Endodermal cell (in vitro differentiated cells): ENCODE data around the gene ATXN7L1. TPM values are rescaled to one million over a fixed set of nuclear protein-coding genes. Genes with fewer than 3 reads are reported as not detected.

Experiments
- DNase-seq: peaks from one replicate; pipeline ENCODE4 v3.0.0-alpha.2; 2017
- H3K27ac ChIP-seq: 2 replicates; pipeline ENCODE4 v1.5.1; 2013; ENCODE audit warnings: mild to moderate bottlenecking, low read depth, low read length, moderate library complexity
- H3K27me3 ChIP-seq: 2 replicates; pipeline ENCODE4 v1.6.1; 2013; ENCODE audit warnings: mild to moderate bottlenecking, low read length, moderate library complexity; ENCODE audit not compliant: insufficient read depth, control insufficient read depth, poor library complexity, severe bottlenecking
- H3K36me3 ChIP-seq: 2 replicates; pipeline ENCODE4 v1.7.0; 2013; ENCODE audit warnings: mild to moderate bottlenecking, low read length, moderate library complexity; ENCODE audit not compliant: control insufficient read depth, insufficient read depth
- H3K4me1 ChIP-seq: one replicate; pipeline ENCODE4 v1.7.0; 2013; ENCODE audit warnings: low read length; ENCODE audit not compliant: control insufficient read depth, insufficient read depth
- H3K4me3 ChIP-seq: 2 replicates; pipeline ENCODE4 v1.5.1; 2013; ENCODE audit warnings: mild to moderate bottlenecking, low read length, moderate library complexity
- H3K9ac ChIP-seq: 2 replicates; pipeline ENCODE4 v1.6.1; 2013; ENCODE audit warnings: mild to moderate bottlenecking, low read length, moderate library complexity; ENCODE audit not compliant: poor library complexity, severe bottlenecking; ENCODE audit errors: extremely low read depth
- H3K9me3 ChIP-seq: 2 replicates; pipeline ENCODE4 v1.6.1; 2013; ENCODE audit warnings: mild to moderate bottlenecking, low read length, moderate library complexity; ENCODE audit not compliant: control insufficient read depth
- H3K27ac Mint-ChIP-seq: 2 replicates; pipeline ENCODE4 v1.8.0; 2020; ENCODE audit warnings: mixed read lengths
- H3K27me3 Mint-ChIP-seq: 2 replicates; pipeline ENCODE4 v1.8.0; 2021; ENCODE audit warnings: mild to moderate bottlenecking, mixed read lengths; ENCODE audit not compliant: insufficient read depth
- H3K36me3 Mint-ChIP-seq: 2 replicates; pipeline ENCODE4 v1.8.0; 2020; ENCODE audit warnings: low read depth, mixed read lengths
- H3K4me1 Mint-ChIP-seq: 2 replicates; pipeline ENCODE4 v1.8.0; 2020; ENCODE audit warnings: mixed read lengths
- H3K4me3 Mint-ChIP-seq: 2 replicates; pipeline ENCODE4 v1.8.0; 2020; ENCODE audit warnings: mild to moderate bottlenecking, moderate library complexity, mixed read lengths
- H3K9me3 Mint-ChIP-seq: 2 replicates; pipeline ENCODE4 v1.8.0; 2020; ENCODE audit warnings: mild to moderate bottlenecking, mixed read lengths
- WGBS, 2 experiments: methylation state at CpG; one replicate each; pipeline versions ENCODE4 v1.1.5 to v1.1.7; 2013; ENCODE audit warnings: missing lambda C conversion rate in 2 of 2, mixed read lengths in 1 of 2; ENCODE audit not compliant: insufficient coverage in 1 of 2, insufficient read length in 1 of 2; 5-methylcytosine and 5-hydroxymethylcytosine counted together
- total RNA-seq, 2 donors: library from RNA; stranded (reverse); fragmentation: NEBNext Ultra II Directional in 1 of 2; extraction: Animal tissue kit (Norgen Biotek cat#: 25700) in 1 of 2; gene quantifications; 2 replicates in 1 of 2; 3 replicates in 1 of 2; pipeline ENCODE4 v1.2.1, GENCODE V29; 2021
- TF ChIP-seq, protein P1 (sequence below): fragments of 200-600 bp; sonication (generic); conservative IDR thresholded peaks from 2 replicates; pipeline ENCODE4 v1.5.0; 2021; ENCODE audit warnings: antibody characterized with exemption, mild to moderate bottlenecking

The ATXN7L1 gene
- total RNA-seq, 2 donors from 2014 or later: 16.9 to 30.4 TPM

DNA sequence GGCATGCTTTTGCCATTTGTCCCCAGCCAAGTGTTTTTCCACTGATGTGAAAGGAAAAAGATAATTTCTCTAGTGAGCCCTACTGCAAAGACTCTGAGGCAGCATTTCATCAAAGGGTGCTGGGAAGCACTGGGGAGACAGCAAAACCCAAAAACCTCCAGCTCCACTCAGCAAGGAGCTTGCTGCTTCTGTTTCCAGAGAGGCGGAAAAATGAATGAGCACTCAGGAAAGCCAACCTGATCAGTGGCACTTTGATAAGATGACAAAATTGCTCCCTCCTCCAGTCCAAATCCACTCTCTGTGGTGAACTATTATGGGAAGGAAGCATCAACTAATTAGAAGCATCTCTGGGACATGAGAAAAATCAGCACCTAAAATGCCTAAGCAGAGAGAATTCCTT lies 68.2 kb downstream of the ATXN7L1 start:
- Mint-ChIP-seq H3K27me3 (no peaks in the 10 kb centered on the region), H3K4me1 (peaks cover 50% of the 10 kb centered on the region), H3K27ac (no peak overlapping the region), H3K9me3 (no peaks in the 10 kb centered on the region), H3K4me3 (no peak overlapping the region), H3K36me3 (no peaks in the 10 kb centered on the region)
- Histone ChIP-seq H3K9me3 (no peaks in the 10 kb centered on the region), H3K4me1 (peaks cover 29% of the 10 kb centered on the region), H3K27me3 (no peaks in the 10 kb centered on the region), H3K9ac (no peak overlapping the region), H3K27ac (no peak overlapping the region), H3K4me3 (no peak overlapping the region), H3K36me3 (no peaks in the 10 kb centered on the region)
- TF ChIP-seq, protein P1, sequence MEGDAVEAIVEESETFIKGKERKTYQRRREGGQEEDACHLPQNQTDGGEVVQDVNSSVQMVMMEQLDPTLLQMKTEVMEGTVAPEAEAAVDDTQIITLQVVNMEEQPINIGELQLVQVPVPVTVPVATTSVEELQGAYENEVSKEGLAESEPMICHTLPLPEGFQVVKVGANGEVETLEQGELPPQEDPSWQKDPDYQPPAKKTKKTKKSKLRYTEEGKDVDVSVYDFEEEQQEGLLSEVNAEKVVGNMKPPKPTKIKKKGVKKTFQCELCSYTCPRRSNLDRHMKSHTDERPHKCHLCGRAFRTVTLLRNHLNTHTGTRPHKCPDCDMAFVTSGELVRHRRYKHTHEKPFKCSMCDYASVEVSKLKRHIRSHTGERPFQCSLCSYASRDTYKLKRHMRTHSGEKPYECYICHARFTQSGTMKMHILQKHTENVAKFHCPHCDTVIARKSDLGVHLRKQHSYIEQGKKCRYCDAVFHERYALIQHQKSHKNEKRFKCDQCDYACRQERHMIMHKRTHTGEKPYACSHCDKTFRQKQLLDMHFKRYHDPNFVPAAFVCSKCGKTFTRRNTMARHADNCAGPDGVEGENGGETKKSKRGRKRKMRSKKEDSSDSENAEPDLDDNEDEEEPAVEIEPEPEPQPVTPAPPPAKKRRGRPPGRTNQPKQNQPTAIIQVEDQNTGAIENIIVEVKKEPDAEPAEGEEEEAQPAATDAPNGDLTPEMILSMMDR: no peak
- no peak for DNase-seq
- WGBS, 2 experiments: 83 to 100% methylated on average over 1 of the region's 1 CpG

GRCh38 chr7:105807448-105807762 lies 69.0 kb downstream of the ATXN7L1 start:
- H3K27me3 Mint-ChIP-seq: no peaks in the 10 kb centered on the region
- H3K27ac Mint-ChIP-seq: no peak overlapping the region
- H3K4me1 Mint-ChIP-seq: peaks cover 51% of the 10 kb centered on the region
- H3K36me3 ChIP-seq: no peaks in the 10 kb centered on the region
- no peak overlapping the region for H3K9ac ChIP-seq
- no peaks in the 10 kb centered on the region for H3K36me3 Mint-ChIP-seq
- no peaks in the 10 kb centered on the region for H3K27me3 ChIP-seq
- H3K9me3 ChIP-seq: no peaks in the 10 kb centered on the region
- WGBS, 2 experiments: 90 to 100% methylated on average over 1 to 4 of the region's 4 CpGs
- TF ChIP-seq, protein P1: no peak
- peaks cover 32% of the 10 kb centered on the region for H3K4me1 ChIP-seq
- no peak overlapping the region for H3K27ac ChIP-seq
- no peaks in the 10 kb centered on the region for H3K9me3 Mint-ChIP-seq
- no peak overlapping the region for H3K4me3 Mint-ChIP-seq
- DNase-seq: no peak
- no peak overlapping the region for H3K4me3 ChIP-seq

DNA sequence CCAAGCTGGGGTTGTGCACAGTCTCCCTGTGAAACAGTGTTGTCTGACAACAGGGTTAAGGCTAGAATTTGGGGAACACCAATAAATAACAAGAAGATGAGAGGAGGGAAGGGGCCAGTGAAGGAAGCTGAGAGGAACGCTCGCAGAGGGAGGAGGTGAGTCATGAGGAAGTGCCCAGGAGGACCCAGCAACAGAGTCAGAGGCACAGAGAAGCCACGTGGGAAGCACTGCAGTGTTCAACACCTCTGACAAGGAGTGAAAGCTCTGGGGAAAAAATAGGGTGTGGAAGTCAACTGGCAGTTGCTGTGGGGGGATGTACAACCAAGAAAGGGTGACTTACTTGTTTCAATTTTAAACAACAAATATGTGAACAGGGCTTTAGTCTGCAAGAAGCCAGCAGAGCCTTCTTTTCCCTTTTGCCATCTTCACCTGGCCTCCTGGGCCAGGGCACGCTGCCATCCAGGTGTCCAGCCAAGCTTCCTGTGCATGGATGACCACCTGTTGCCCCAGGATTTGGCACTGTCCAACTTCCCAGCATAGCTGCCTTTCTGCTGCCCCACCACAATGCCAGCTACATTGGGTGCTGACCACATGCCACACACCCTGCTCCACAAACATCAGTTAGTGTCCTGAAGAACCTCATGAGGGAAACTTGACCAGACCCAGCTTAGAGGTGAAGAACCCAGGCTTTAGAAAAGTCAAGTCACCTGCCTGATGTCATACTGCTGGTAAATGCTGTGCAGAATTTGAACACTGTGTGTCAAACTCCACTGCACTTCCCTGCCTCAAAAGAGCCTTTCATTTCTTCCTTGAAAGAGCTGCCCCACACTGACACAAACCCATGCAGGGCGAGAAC lies 69.6 kb downstream of the ATXN7L1 start:
- H3K4me3 Mint-ChIP-seq: no peak overlapping the region
- TF ChIP-seq, protein P1: no peak

More for the DNA sequence above, 69.6 kb downstream of the ATXN7L1 start:
- Histone ChIP-seq H3K9me3 (no peaks in the 10 kb centered on the region), H3K27ac (no peak overlapping the region), H3K36me3 (no peaks in the 10 kb centered on the region), H3K4me1 (peaks cover 28% of the 10 kb centered on the region), H3K4me3 (no peak overlapping the region), H3K9ac (no peak overlapping the region), H3K27me3 (no peaks in the 10 kb centered on the region)
- Mint-ChIP-seq H3K4me1 (peaks cover 48% of the 10 kb centered on the region), H3K27ac (no peak overlapping the region), H3K36me3 (no peaks in the 10 kb centered on the region), H3K9me3 (no peaks in the 10 kb centered on the region), H3K27me3 (no peaks in the 10 kb centered on the region)
- no peak for DNase-seq
- 85 to 86% methylated on average over 4 to 5 of the region's 5 CpGs for WGBS, 2 experiments
